Erythroblast (primary cell): ENCODE data around the gene REPIN1.

Source experiments
- GATA1 ChIP-seq: IDR thresholded peaks from 2 replicates; pipeline ENCODE4 v1.6.1; 2011; ENCODE audit warnings: low read depth, mild to moderate bottlenecking, control low read depth, low read length, moderate library complexity
- POLR2A ChIP-seq: IDR thresholded peaks from 2 replicates; pipeline ENCODE4 v1.6.1; 2011; ENCODE audit warnings: mild to moderate bottlenecking, low read length

- TF ChIP-seq POLR2A: no peak
- TF ChIP-seq GATA1: no peak
These were observed 30.9 kb downstream of the REPIN1 start for GRCh38 chr7:150399421-150400007.
